Activated CD4-positive, alpha-beta T cell treated with anti-CD3 and anti-CD28 coated beads for 36 hours (primary cell): ENCODE results near the gene DHX57. TPM values are rescaled to one million over a fixed set of nuclear protein-coding genes. Genes with fewer than 3 reads are reported as not detected.

Experiments
- ATAC-seq: fragments of 200-7000 bp; cut with Tn5 transposase; one replicate; pipeline ENCODE4 v1.10.0; 2021; ENCODE audit warnings: mild to moderate bottlenecking, moderate library complexity
- CTCF ChIA-PET: fragments of 350-600 bp; sonication (Branson Sonifier 250); formaldehyde crosslinking; loops from one replicate; lab custom pipeline; 2021; ENCODE audit warnings: antibody characterized with exemption; lab: Charles Lee
- POLR2A ChIA-PET: fragments of 350-600 bp; sonication (Branson Sonifier 250); formaldehyde crosslinking; loops from one replicate; lab custom pipeline; 2021; ENCODE audit warnings: antibody characterized with exemption, inconsistent platforms; lab: Charles Lee
- DNase-seq: peaks from one replicate; pipeline ENCODE4 v3.0.0-alpha.2; 2020
- H3K27ac Mint-ChIP-seq: one replicate; pipeline ENCODE4 v1.8.0; 2021; ENCODE audit warnings: mixed read lengths
- H3K27me3 Mint-ChIP-seq: one replicate; pipeline ENCODE4 v1.8.0; 2021; ENCODE audit warnings: mixed read lengths
- H3K36me3 Mint-ChIP-seq: one replicate; pipeline ENCODE4 v1.8.0; 2021; ENCODE audit warnings: low read depth, mixed read lengths
- H3K4me1 Mint-ChIP-seq: one replicate; pipeline ENCODE4 v1.8.0; 2021; ENCODE audit warnings: mixed read lengths
- H3K4me3 Mint-ChIP-seq: one replicate; pipeline ENCODE4 v1.8.0; 2021; ENCODE audit warnings: mild to moderate bottlenecking, moderate library complexity, mixed read lengths
- H3K9me3 Mint-ChIP-seq: one replicate; pipeline ENCODE4 v1.8.0; 2021; ENCODE audit warnings: low read depth, mixed read lengths
- intact Hi-C, 2 experiments: fragments of 100-400 bp; cut with DNase I in 1 of 2; cut with micrococcal nuclease in 1 of 2; formaldehyde crosslinking; loops; one replicate each; pipeline versions ENCODE4 v1.14.2 to v1.15.1; 2022 to 2024; cut with DNase I, micrococcal nuclease
- total RNA-seq, 2 experiments: library from RNA; stranded (reverse); gene quantifications; one replicate each; pipeline ENCODE4 v1.2.3, GENCODE V29; 2021

Gene DHX57
- total RNA-seq, 2 experiments from 2014 or later, result 14.0 to 20.3 TPM

DNA sequence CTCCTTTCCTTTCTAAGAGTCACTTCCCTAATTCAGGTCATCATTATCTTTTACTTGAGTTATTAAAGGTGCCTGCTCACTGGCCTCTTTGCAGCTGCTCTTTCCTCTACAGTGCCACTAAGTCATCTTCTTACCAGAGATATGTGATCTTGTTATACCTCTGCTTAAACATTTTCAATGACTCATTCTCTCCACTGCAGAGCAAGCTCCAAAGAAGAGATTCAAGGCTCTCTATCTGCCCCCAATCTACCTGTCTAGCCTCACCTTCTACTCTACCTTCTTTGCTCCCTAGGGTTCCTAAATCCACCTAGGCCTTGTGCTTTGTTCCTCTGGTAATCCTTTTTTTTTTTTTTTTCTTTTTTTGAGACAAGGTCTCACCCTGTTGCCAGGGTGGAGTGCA is 17.1 kb upstream of the DHX57 start:
- intact Hi-C loops, result no loop called here
- DNase-seq (no peak), ATAC-seq (peak; percentile 65)
- Mint-ChIP-seq H3K4me1 (peaks cover 2% of the 10 kb centered on the region), H3K27me3 (peaks cover 2% of the 10 kb centered on the region), H3K36me3 (no peaks in the 10 kb centered on the region), H3K9me3 (no peaks in the 10 kb centered on the region), H3K27ac (no peak overlapping the region), H3K4me3 (no peak overlapping the region)
- ChIA-PET POLR2A (interaction anchor here (0.6 kb wide), 1 partner anchor 67 kb away, joined by 3 read pairs; no protein-coding TSS in a partner anchor), CTCF (no interaction called here)

DNA sequence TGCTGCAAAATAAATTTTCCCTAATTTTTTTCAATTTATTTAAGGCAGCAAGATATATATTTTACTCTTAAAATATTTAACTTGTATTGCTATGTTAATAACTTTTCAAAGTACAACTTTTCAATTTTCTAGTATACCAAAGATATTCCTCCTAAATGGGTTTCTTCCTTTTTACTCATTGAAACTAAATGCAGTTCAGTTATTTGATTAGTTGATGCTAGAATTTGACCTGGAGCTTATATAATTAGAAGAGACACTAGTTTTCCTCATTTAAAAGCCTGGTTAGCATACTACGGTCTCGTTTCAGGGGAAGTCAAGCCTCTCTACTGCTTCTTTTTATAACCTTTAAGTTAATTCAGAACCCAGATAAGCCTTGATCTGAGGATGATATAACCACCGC is 13.8 kb upstream of the DHX57 start, which contains the start of gene ARHGEF33:
ARHGEF33 (plus strand) TSS at position 301 of the 400 bp plus-strand sequence. CDS start 29,573 bp downstream, outside the sequence.
- intact Hi-C loops, result no loop called here
- H3K27ac Mint-ChIP-seq, result no peak within 1 kb of the TSS
- H3K36me3 Mint-ChIP-seq, result no peaks in the 10 kb centered on the region
- no peaks in the 10 kb centered on the region for H3K27me3 Mint-ChIP-seq
- H3K4me3 Mint-ChIP-seq, result no peak within 1 kb of the TSS
- POLR2A ChIA-PET, result no interaction called here
- no peaks in the 10 kb centered on the region for H3K9me3 Mint-ChIP-seq
- CTCF ChIA-PET, result no interaction called here
- H3K4me1 Mint-ChIP-seq, result peaks cover 2% of the 10 kb centered on the region
- ATAC-seq (no peak), DNase-seq (no peak)

DNA sequence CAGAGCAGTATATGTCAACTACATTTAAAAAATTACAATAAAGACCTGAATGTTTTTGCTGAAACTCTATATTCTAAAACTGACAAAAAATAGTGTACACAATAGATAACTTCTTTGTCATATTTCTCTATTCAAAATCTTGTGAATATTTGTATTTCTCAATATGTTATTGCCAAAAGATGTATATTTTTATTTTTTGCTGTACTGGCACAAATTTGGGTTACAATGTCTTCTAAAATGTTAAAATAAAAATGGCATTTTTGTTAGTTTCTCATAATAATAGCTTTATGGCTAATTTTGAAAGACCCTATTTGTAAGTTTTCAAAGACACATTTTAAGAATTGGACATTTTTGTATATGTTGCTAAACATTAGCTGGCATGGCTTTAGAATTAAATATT is 13.3 kb upstream of the DHX57 start:
- H3K9me3 Mint-ChIP-seq, result no peaks in the 10 kb centered on the region
- H3K27me3 Mint-ChIP-seq, result no peaks in the 10 kb centered on the region
- H3K36me3 Mint-ChIP-seq, result no peaks in the 10 kb centered on the region
- H3K27ac Mint-ChIP-seq, result no peak overlapping the region
- no peak overlapping the region for H3K4me3 Mint-ChIP-seq
- DNase-seq (no peak), ATAC-seq (no peak)
- POLR2A ChIA-PET, result no interaction called here
- intact Hi-C loops, result no loop called here
- CTCF ChIA-PET, result no interaction called here
- H3K4me1 Mint-ChIP-seq, result peaks cover 2% of the 10 kb centered on the region

DNA sequence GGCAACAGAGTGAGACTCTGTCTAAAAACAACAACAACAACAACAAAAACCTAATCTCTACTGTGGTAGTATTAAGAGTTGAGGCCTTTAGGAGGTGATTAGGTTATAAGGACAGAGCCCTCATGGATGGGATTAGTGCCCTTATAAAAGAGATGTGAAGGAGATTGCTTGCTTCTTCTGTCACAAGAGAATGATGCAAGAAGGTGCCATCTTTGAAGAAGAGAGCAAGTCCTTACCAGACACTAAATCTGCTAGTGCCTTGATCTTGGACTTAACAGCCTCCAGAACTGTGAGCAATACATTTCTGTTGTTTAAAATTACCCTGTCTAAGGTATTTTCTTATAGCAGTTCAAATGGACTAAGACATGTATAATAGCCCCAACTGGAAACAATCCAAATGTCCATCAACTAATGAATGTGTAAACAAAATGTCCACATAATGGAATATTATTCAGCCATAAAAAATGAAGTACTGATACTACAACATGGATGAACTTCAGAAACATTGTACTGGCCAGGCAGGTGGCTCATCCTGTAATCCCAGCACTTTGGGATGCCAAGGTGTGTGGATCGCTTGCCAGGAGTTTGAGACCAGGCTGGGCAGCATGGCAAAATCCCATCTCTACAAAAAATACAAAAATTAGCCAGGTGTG is 12.3 kb upstream of the DHX57 start:
- POLR2A ChIA-PET, result no interaction called here
- Mint-ChIP-seq H3K27me3 (no peaks in the 10 kb centered on the region), H3K36me3 (no peaks in the 10 kb centered on the region), H3K9me3 (no peaks in the 10 kb centered on the region), H3K4me3 (no peak overlapping the region), H3K4me1 (peaks cover 2% of the 10 kb centered on the region), H3K27ac (no peak overlapping the region)
- intact Hi-C loops, result no loop called here
- ATAC-seq (no peak), DNase-seq (no peak)
- CTCF ChIA-PET, result interaction anchor here (0.7 kb wide), 1 partner anchor 200 kb away, joined by 3 read pairs; no protein-coding TSS in a partner anchor

DNA sequence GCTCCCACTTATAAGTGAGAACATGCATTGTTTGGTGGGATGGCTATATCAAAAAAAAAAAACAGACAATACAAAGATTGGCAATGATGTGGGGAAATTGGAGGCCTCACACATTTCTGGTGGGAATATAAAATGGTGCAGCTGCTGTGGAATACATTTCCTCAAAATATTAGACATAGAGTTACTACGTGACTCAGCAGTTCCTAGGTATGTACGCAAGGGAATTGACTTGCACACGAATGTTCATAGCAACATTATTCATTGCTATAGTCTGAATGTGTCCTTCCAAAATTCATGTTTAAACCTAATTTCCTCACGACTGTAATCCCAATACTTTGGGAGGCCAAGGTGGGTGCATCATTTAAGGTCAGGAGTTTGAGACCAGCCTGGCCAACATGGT is 11.6 kb upstream of the DHX57 start:
- H3K27ac Mint-ChIP-seq, result no peak overlapping the region
- DNase-seq (no peak), ATAC-seq (no peak)
- H3K27me3 Mint-ChIP-seq, result no peaks in the 10 kb centered on the region
- no peaks in the 10 kb centered on the region for H3K36me3 Mint-ChIP-seq
- ChIA-PET POLR2A (no interaction called here), CTCF (interaction anchor here (0.7 kb wide), 1 partner anchor 201 kb away, joined by 3 read pairs; no protein-coding TSS in a partner anchor)
- no peaks in the 10 kb centered on the region for H3K9me3 Mint-ChIP-seq
- H3K4me1 Mint-ChIP-seq, result no peaks in the 10 kb centered on the region
- no peak overlapping the region for H3K4me3 Mint-ChIP-seq
- intact Hi-C loops, result no loop called here

DNA sequence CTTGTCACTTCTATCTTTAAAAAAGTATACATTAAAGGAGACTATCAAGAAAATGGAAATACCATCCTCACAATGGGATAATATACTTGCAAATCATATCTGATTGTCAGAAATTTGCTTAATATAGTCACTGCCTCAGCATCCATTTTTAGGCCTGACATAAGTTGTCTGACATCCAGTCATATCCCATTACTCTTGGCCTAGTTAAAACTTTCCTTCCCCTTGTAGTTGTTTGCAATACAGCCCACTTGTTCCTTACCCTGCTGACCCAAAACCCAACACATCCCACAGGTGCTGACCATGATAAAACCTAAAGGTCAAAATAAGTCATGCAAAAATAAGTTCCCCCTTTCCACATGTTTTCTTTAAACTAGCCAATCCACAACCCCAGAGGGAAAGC is 10.3 kb upstream of the DHX57 start:
- CTCF ChIA-PET, result no interaction called here

DNA sequence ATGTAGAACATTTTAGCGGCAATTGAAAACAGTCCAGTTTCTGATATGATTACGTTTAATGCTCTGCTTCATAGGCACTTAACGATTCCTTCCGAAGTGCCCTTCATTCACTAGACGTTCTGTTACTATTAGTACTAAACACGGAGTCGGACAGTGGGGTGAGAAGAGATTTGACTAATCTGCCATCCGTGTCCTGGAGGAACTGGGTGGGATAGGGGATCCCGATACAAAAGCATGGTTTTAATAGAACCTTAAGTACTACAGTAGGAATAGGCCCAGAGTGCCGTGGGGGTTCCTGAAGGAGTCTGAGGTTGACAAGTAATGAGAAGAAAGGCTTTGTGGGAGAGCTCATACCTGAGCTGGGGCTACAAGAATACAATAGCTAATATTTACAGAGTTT is 673 bp upstream of the DHX57 start:
- ATAC-seq (no peak), DNase-seq (no peak)
- peaks cover 6% of the 10 kb centered on the region for H3K9me3 Mint-ChIP-seq
- POLR2A ChIA-PET, result interaction anchor here (1.1 kb wide), 1 partner anchor 125 kb away, joined by 9 read pairs; the partner anchor contains the start of gene SRSF7
- peak overlapping the region; percentile 90 for H3K27ac Mint-ChIP-seq
- peaks cover 18% of the 10 kb centered on the region for H3K4me1 Mint-ChIP-seq
- intact Hi-C loops, result loop anchor here (2.0 kb wide), 2 partner anchors 98 to 244 kb away; partner anchors contain the start of genes GEMIN6 (in 1 of the 2) and SOS1 (in 1 of the 2)
- peak overlapping the region; percentile 98 for H3K4me3 Mint-ChIP-seq
- peaks cover 10% of the 10 kb centered on the region for H3K36me3 Mint-ChIP-seq
- CTCF ChIA-PET, result interaction anchor here (0.5 to 1.3 kb wide), 5 partner anchors 20 to 353 kb away, joined by 3 read pairs; no protein-coding TSS in a partner anchor
- no peaks in the 10 kb centered on the region for H3K27me3 Mint-ChIP-seq

More for the DNA sequence above, 10.3 kb upstream of the DHX57 start:
- H3K4me1 Mint-ChIP-seq, result no peaks in the 10 kb centered on the region
- ATAC-seq (no peak), DNase-seq (no peak)
- no peaks in the 10 kb centered on the region for H3K27me3 Mint-ChIP-seq
- H3K36me3 Mint-ChIP-seq, result no peaks in the 10 kb centered on the region
- intact Hi-C loops, result no loop called here
- H3K27ac Mint-ChIP-seq, result no peak overlapping the region
- H3K4me3 Mint-ChIP-seq, result no peak overlapping the region
- H3K9me3 Mint-ChIP-seq, result no peaks in the 10 kb centered on the region
- POLR2A ChIA-PET, result no interaction called here

DNA sequence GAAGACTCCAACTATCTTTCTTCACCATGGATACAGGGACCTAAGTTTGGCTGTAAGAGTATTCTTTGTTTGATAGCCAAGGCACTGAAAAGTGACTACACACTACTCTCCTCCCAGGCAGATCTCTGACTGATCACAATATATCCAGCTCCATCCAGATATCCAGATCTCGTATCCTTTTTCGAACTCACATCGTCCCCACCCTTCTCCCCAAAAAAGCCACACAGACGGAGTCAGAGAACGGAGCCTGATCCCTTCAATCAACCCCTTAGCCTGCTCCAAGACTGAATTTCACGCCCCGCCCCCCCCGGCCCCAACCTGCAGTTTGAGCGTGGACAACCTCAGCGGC is 533 bp downstream of the DHX57 start:
- no peak for DNase-seq
- Mint-ChIP-seq H3K9me3 (peaks cover 9% of the 10 kb centered on the region), H3K4me3 (peak overlapping the region; percentile 98), H3K36me3 (peaks cover 12% of the 10 kb centered on the region), H3K27me3 (no peaks in the 10 kb centered on the region), H3K4me1 (peaks cover 18% of the 10 kb centered on the region), H3K27ac (peak overlapping the region; percentile 90)
- peak; percentile 8 for ATAC-seq
- ChIA-PET CTCF (interaction anchor here (0.7 to 1.2 kb wide), 2 partner anchors 72 to 492 kb away, joined by 3 to 4 read pairs; no protein-coding TSS in a partner anchor), POLR2A (interaction anchor here (0.8 kb wide), 1 partner anchor 104 kb away, joined by 3 read pairs; no protein-coding TSS in a partner anchor)
- intact Hi-C loops, result loop anchor here in 1 of 2 experiments (1.0 to 2.0 kb wide), 2 partner anchors 97 to 498 kb away; partner anchors contain the start of genes ATL2 and GEMIN6

DNA sequence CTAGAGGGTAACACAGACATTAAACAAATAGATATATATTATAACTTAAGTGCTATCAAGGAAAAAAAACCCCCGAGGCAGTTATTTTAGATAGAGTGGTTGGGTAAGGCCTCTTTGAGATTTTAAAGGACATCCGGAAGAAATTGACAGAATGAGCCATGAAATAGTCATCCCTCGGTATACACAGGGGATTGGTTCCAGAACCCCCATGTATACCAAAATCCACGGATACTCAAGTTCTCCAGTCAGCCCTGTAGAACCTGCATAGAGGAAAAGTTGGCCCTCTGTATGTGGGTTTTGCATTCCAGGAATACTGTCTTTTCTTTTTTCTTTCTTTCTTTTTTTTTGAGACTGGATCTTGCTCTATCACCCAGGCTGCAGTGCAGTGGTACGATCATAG is 2.0 kb downstream of the DHX57 start:
- Mint-ChIP-seq H3K27ac (no peak overlapping the region), H3K27me3 (no peaks in the 10 kb centered on the region), H3K4me1 (peaks cover 18% of the 10 kb centered on the region), H3K36me3 (peaks cover 19% of the 10 kb centered on the region), H3K9me3 (peaks cover 17% of the 10 kb centered on the region), H3K4me3 (no peak overlapping the region)
- ATAC-seq (no peak), DNase-seq (no peak)
- ChIA-PET CTCF (interaction anchor here (1.1 kb wide), 1 partner anchor 8 kb away, joined by 3 read pairs; no protein-coding TSS in a partner anchor), POLR2A (no interaction called here)
- intact Hi-C loops, result loop anchor here in 1 of 2 experiments (2.0 kb wide), 1 partner anchor 497 kb away; the partner anchor contains the start of gene ATL2

DNA sequence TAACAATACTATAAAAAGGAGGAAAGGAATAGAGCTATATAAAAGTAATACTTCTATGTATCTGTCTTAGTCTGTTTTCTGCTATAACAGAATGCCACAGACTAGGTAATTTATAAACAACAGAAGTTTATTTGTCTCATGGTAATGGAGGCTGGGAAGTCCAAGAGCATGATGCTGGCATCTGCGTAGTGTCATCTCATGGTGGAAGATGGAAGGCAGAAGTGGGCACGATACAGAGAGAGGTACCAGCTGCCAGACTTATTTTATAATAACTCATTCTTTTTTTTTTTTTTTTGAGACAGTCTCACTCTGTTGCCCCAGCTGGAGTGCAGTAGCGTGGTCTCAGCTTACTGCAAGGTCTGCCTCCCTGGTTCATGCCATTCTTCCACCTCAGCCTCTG is 4.3 kb downstream of the DHX57 start:
- no peak overlapping the region for H3K4me3 Mint-ChIP-seq
- peaks cover 17% of the 10 kb centered on the region for H3K9me3 Mint-ChIP-seq
- intact Hi-C loops, result no loop called here

DNA sequence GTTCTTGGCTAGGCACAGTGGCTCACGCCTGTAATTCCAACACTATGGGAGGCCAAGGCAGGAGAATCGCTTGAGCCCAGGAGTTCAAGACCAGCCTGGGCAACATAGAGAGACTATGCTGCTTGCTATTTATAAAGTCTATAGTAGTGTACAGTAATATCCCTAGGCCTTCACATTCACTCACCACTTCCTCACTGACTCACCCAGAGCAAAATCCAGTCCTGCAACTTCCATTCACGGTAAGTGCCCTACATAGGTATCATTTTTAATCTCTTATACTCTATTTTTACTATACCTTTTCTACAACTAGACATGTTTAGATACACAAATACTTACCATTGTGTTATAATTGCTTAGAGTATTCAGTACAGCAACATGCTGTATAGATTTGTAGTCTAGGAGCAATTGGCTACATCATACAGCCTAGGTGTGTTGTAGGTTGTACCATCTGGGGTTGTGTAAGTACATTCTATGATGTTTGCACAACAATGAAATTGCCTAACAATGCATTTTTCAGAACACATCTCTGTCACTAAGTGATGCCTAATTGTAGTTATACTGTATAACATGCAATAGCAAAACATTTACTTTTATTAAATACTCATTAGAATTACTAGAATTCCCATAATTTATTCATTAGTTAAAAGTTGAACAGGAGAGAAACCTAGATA is 8.8 kb downstream of the DHX57 start:
- Mint-ChIP-seq H3K4me1 (peaks cover 3% of the 10 kb centered on the region), H3K9me3 (peaks cover 12% of the 10 kb centered on the region), H3K4me3 (no peak overlapping the region), H3K27me3 (no peaks in the 10 kb centered on the region), H3K36me3 (peaks cover 23% of the 10 kb centered on the region), H3K27ac (no peak overlapping the region)
- DNase-seq (no peak), ATAC-seq (peak; percentile 69)
- intact Hi-C loops, result no loop called here
- ChIA-PET CTCF (no interaction called here), POLR2A (no interaction called here)

More for the DNA sequence above, 4.3 kb downstream of the DHX57 start:
- peaks cover 21% of the 10 kb centered on the region for H3K36me3 Mint-ChIP-seq
- no peak for DNase-seq
- H3K27ac Mint-ChIP-seq, result no peak overlapping the region
- no peak for ATAC-seq
- POLR2A ChIA-PET, result no interaction called here
- CTCF ChIA-PET, result no interaction called here
- H3K4me1 Mint-ChIP-seq, result peaks cover 13% of the 10 kb centered on the region
- H3K27me3 Mint-ChIP-seq, result no peaks in the 10 kb centered on the region
